ENCODE data around the gene LPIN3. TPM values are rescaled to one million over a fixed set of nuclear protein-coding genes. Genes with fewer than 3 reads are reported as not detected.

The LPIN3 gene
- total and polyA plus RNA-seq, 2 experiments from 2014 or later: 6.1 to 9.7 TPM

GRCh38 chr20:41408156-41408794 is 67.7 kb downstream of the LPIN3 start (continued):
- no peak for TF ChIP-seq REST (IDR thresholded peaks at IDR 0.05; ENCODE audit: unreplicated experiment)
- TF ChIP-seq CTCF (conservative IDR thresholded peaks at IDR 0.05; ENCODE audit: low read depth in 2 of 2): no peak
- no peak for TF ChIP-seq CREB1 (CRISPR knock-in tag; IDR thresholded peaks at IDR 0.05; ENCODE audit: low read depth)
- no peak for TF ChIP-seq POLR2AphosphoS5 (IDR thresholded peaks at IDR 0.05; ENCODE audit: low read depth)
- no peak for TF ChIP-seq EZH2phosphoT487 (IDR thresholded peaks at IDR 0.05; ENCODE audit: unreplicated experiment)
- no peak for TF ChIP-seq ZNF331 (CRISPR knock-in tag; IDR thresholded peaks at IDR 0.05; ENCODE audit: low read depth)

- H3K9me3 Mint-ChIP-seq: no peaks in the 10 kb centered on the region; the same call in 2 of the 3 replicates
- Histone ChIP-seq H4K20me1 (replicated peaks; ENCODE audit: insufficient read depth) (peaks cover 6% of the 10 kb centered on the region; the same call in 1 of the 2 replicates), H3K79me2 (replicated peaks; ENCODE audit: insufficient read depth) (no peaks in the 10 kb centered on the region), H3K36me3 (ENCODE audit: insufficient read depth) (peaks cover 33% of the 10 kb centered on the region), H3F3A (replicated peaks; ENCODE audit: low read depth) (no peaks in the 10 kb centered on the region), H3K9me2 (ENCODE audit: insufficient read depth) (no peaks in the 10 kb centered on the region), H3K4me1 (ENCODE audit: insufficient read depth) (no peaks in the 10 kb centered on the region), H2AFZ (no peak overlapping the region), H3K4me3 (no peak overlapping the region), H3K4me2 (no peak overlapping the region), H3K27ac (ENCODE audit: low read depth) (no peak overlapping the region), H3K27me3 (ENCODE audit: insufficient read depth) (no peaks in the 10 kb centered on the region)
- no peak for ATAC-seq
- peaks cover 71% of the 10 kb centered on the region for H3K36me3 Mint-ChIP-seq (ENCODE audit: low read depth)
- H3K4me1 Mint-ChIP-seq: no peaks in the 10 kb centered on the region
- no peaks in the 10 kb centered on the region for H3K27me3 Mint-ChIP-seq (ENCODE audit: insufficient read depth, low read depth, poor library complexity)
- H3K4me3 Mint-ChIP-seq: no peak overlapping the region
- no peak for DNase-seq (ENCODE audit: low spot score)
- no peak overlapping the region for H3K27ac Mint-ChIP-seq
- TF ChIP-seq CREB1 (CRISPR knock-in tag; IDR thresholded peaks at IDR 0.05; ENCODE audit: low read depth) (no peak), ZNF114 (CRISPR knock-in tag; IDR thresholded peaks at IDR 0.05) (no peak), STAT1 (IDR thresholded peaks at IDR 0.05; ENCODE audit: unreplicated experiment) (no peak), REST (IDR thresholded peaks at IDR 0.05; ENCODE audit: unreplicated experiment) (no peak), NANOG (IDR thresholded peaks at IDR 0.05; ENCODE audit: borderline replicate concordance) (no peak), EZH2phosphoT487 (IDR thresholded peaks at IDR 0.05; ENCODE audit: unreplicated experiment) (no peak), EZH2 (IDR thresholded peaks at IDR 0.05; ENCODE audit: low read depth, unreplicated experiment) (no peak), ETS1 (IDR thresholded peaks at IDR 0.05) (no peak)
Observed at GRCh38 chr20:41408986-41409385, 68.4 kb downstream of the LPIN3 start.
